Measurements from ENCODE around the gene LHPP.

- TF ChIP-seq CTCF (IDR thresholded peaks at IDR 0.05), result no peak
- TF ChIP-seq POLR2A (IDR thresholded peaks at IDR 0.05), result no peak
Observed at GRCh38 chr10:124510759-124511158, 49.1 kb downstream of the LHPP start.
